ENCODE data around the gene CREBL2.
"Not testable (repeated sequence)": the region's sequence is repeated elsewhere in the genome, so short reads cannot be mapped to it uniquely, and the experiment has no call there.

The CREBL2 gene

DNA sequence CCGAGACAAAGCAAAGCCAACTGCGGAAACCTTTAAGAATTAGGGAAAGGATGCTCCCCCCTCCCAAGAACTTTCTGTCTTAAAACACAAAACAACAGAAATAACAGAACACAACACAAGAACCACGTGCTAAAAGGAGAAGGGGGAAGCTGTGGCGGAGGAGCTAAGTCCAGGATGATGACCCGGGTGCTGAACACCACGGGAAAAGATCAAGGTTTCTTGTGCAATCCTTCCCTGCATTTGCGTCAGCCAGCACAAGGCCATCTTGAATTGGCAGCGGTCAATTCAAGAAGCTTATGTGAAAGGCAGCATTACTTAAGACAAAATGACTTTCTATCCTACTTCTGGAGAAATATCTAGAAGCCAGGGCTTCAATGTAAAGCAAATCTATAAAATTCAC, 11.0 kb upstream of the CREBL2 start:
- Histone ChIP-seq H3K9ac (ENCODE audit: low read depth, low read length) (no peak overlapping the region), H3K36me3 (ENCODE audit: control insufficient read depth, insufficient read depth, low read length) (no peaks in the 10 kb centered on the region), H3K4me1 (ENCODE audit: control insufficient read depth, insufficient read depth, low read length) (no peaks in the 10 kb centered on the region), H3K9me3 (ENCODE audit: control insufficient read depth, insufficient read depth, low read length) (no peaks in the 10 kb centered on the region), H3K27me3 (ENCODE audit: control insufficient read depth, insufficient read depth, low read length) (no peaks in the 10 kb centered on the region), H3K4me3 (ENCODE audit: low read depth, low read length) (no peak overlapping the region)

DNA sequence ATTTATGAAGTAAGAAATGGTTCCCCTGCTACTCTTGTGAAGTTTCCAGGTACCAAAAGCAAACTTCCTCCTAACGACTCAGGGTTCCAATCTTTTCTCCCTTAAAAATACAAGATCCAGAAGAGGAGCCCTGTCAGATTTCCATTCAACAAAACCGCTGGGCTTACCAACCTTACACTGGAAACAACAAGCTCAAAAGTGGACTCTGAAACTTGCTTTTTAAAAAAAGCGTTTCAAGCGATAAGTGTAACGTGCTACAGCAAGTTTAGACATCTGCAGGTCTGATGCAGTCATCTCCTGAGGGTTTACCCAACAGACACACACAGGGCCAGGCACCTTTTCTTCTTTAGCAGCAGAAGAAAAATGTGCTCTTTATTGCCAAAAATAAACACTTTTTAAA, 6.9 kb upstream of the CREBL2 start:
- no peaks in the 10 kb centered on the region for H3K36me3 ChIP-seq (ENCODE audit: control insufficient read depth, insufficient read depth, low read length)
- no peak overlapping the region for H3K9ac ChIP-seq (ENCODE audit: low read depth, low read length)
- H3K4me3 ChIP-seq (ENCODE audit: low read depth, low read length) = no peak overlapping the region
- H3K9me3 ChIP-seq (ENCODE audit: control insufficient read depth, insufficient read depth, low read length) = no peaks in the 10 kb centered on the region
- H3K4me1 ChIP-seq (ENCODE audit: control insufficient read depth, insufficient read depth, low read length) = peaks cover 9% of the 10 kb centered on the region
- no peaks in the 10 kb centered on the region for H3K27me3 ChIP-seq (ENCODE audit: control insufficient read depth, insufficient read depth, low read length)

DNA sequence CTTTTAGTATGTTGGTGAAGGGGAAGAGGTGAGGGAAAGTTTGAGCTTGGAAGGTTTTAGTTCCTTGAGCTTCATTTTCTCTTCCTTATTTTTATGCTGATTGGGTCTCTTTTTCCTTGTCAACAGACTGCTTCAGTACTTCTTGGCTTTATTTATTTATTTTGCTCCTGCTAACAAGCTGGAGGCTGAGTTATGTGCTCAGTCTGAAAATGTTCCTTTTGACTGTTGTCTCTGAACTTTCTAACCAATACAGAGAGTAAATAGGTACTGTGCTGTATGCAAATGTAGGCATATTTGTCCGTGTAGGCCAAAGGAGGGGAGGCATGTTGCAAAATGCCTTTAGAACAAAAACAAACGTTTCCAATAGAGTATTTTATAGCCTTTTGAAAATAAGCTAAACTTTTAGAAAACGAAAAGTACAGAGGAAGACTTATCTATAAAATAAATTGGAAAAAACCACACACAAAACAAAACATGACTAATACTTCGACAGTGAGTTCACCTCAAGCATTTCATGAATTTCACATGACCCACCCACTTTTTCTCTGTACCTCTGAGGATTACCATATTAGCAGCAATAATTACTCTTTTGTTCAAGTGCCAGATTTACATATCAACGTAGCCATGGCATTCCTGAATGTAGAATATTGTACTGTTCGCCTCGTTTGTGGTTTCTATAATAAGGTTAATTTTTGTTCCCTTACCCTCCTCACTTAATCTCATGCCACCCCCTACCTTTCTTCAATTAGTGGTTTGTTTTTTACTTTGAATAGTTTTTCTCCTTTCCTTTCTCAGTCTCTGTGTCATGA, 4.7 kb upstream of the CREBL2 start:
- Histone ChIP-seq H3K9ac (ENCODE audit: low read depth, low read length) (no peak overlapping the region), H3K4me1 (ENCODE audit: control insufficient read depth, insufficient read depth, low read length) (peaks cover 9% of the 10 kb centered on the region), H3K27me3 (ENCODE audit: control insufficient read depth, insufficient read depth, low read length) (no peaks in the 10 kb centered on the region), H3K36me3 (ENCODE audit: control insufficient read depth, insufficient read depth, low read length) (no peaks in the 10 kb centered on the region), H3K4me3 (ENCODE audit: low read depth, low read length) (no peak overlapping the region), H3K9me3 (ENCODE audit: control insufficient read depth, insufficient read depth, low read length) (no peaks in the 10 kb centered on the region)

DNA sequence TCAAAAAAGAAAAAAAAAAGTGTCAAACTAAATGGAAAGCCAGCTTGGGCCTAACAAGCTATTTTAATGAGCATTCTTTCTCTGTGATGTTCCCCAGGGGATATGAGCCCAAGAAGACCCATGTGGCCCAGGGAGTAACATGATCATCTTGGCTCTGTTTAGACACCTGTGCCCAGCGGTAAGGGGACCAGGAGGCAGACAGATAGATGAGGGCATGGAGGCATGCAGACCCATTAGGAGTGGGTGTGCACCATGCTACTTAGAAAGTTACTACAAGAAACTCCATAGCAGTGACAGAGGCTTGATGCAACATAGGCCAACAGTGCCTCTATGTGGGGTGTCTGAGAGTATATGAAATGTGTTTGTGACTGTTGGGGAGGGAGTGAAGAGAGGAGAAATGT, 3.1 kb upstream of the CREBL2 start:
- H3K9ac ChIP-seq (ENCODE audit: low read depth, low read length) = no peak overlapping the region
- H3K4me3 ChIP-seq (ENCODE audit: low read depth, low read length) = no peak overlapping the region
- no peaks in the 10 kb centered on the region for H3K9me3 ChIP-seq (ENCODE audit: control insufficient read depth, insufficient read depth, low read length)
- H3K27me3 ChIP-seq (ENCODE audit: control insufficient read depth, insufficient read depth, low read length) = no peaks in the 10 kb centered on the region
- H3K4me1 ChIP-seq (ENCODE audit: control insufficient read depth, insufficient read depth, low read length) = peaks cover 11% of the 10 kb centered on the region
- H3K36me3 ChIP-seq (ENCODE audit: control insufficient read depth, insufficient read depth, low read length) = no peaks in the 10 kb centered on the region

DNA sequence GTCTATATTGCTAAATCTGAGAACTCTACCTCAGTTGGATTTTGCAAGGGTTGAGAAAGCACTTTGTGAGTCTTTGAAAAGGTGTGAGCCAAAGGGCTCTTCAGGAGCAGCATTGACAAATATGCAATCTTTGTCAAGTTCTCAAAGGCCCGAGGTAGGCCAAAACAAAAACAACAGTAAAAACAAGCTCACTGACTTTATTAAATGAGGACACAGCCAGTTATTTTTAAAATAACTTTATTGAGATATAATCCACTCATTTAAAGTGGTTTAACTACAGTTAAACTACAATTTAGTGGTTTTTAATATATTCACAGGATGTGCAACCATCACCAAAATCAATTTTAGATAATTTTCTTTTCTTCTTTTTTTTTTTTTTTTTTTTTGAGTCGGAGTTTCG, 2.0 kb upstream of the CREBL2 start:
- Histone ChIP-seq H3K9me3 (ENCODE audit: control insufficient read depth, insufficient read depth, low read length) (no peaks in the 10 kb centered on the region), H3K4me1 (ENCODE audit: control insufficient read depth, insufficient read depth, low read length) (peaks cover 11% of the 10 kb centered on the region), H3K27me3 (ENCODE audit: control insufficient read depth, insufficient read depth, low read length) (no peaks in the 10 kb centered on the region), H3K4me3 (ENCODE audit: low read depth, low read length) (no peak overlapping the region), H3K9ac (ENCODE audit: low read depth, low read length) (no peak overlapping the region), H3K36me3 (ENCODE audit: control insufficient read depth, insufficient read depth, low read length) (no peaks in the 10 kb centered on the region)

DNA sequence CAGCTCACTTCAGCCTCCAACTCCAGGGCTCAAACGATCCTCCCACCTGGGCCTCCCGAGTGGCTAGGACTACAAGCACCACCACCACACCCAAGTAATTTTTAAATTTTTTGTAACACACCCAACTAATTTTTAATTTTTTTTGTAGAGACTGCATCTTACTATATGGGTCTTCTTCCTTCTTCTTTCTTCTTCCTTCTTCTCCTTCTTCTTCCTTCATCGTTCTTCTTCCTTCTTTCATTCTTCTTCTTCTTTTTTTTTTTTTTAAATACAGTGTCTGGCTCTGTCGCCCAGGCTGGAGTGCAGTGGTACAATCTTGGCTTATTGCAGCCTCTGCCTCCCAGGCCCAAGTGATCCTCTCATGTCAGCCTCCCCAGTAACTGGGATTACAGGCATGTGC, 965 bp upstream of the CREBL2 start:
- Histone ChIP-seq H3K4me3 (ENCODE audit: low read depth, low read length) (no peak overlapping the region), H3K9ac (ENCODE audit: low read depth, low read length) (no peak overlapping the region)

DNA sequence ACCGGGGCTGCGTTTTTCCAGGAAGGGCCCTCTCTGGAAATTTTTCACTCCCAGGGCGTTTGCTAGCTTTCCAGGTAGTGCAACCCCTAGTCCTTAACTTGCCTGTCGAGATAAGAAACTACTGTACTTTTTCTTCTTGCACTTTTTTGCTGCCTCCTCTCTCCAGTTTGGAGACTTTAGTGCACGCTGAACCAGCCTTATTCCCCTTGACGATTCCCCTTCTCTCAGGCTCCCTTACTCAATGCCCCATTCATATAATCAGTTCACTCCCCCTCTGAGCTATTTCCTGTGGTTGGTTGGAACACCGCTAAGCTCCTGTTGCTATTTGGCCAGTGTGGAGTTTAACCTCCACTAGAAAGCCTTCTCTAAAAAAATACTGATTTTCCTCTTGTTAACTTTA, 682 bp downstream of the CREBL2 start:
- no peaks in the 10 kb centered on the region for H3K36me3 ChIP-seq (ENCODE audit: control insufficient read depth, insufficient read depth, low read length)
- no peaks in the 10 kb centered on the region for H3K27me3 ChIP-seq (ENCODE audit: control insufficient read depth, insufficient read depth, low read length)
- H3K9ac ChIP-seq (ENCODE audit: low read depth, low read length) = peak overlapping the region; percentile 37
- H3K9me3 ChIP-seq (ENCODE audit: control insufficient read depth, insufficient read depth, low read length) = no peaks in the 10 kb centered on the region
- H3K4me3 ChIP-seq (ENCODE audit: low read depth, low read length) = peak overlapping the region; percentile 68
- peaks cover 7% of the 10 kb centered on the region for H3K4me1 ChIP-seq (ENCODE audit: control insufficient read depth, insufficient read depth, low read length)

More for the DNA sequence above, 965 bp upstream of the CREBL2 start:
- H3K36me3 ChIP-seq (ENCODE audit: control insufficient read depth, insufficient read depth, low read length) = no peaks in the 10 kb centered on the region
- no peaks in the 10 kb centered on the region for H3K9me3 ChIP-seq (ENCODE audit: control insufficient read depth, insufficient read depth, low read length)
- H3K27me3 ChIP-seq (ENCODE audit: control insufficient read depth, insufficient read depth, low read length) = no peaks in the 10 kb centered on the region
- H3K4me1 ChIP-seq (ENCODE audit: control insufficient read depth, insufficient read depth, low read length) = peaks cover 11% of the 10 kb centered on the region

DNA sequence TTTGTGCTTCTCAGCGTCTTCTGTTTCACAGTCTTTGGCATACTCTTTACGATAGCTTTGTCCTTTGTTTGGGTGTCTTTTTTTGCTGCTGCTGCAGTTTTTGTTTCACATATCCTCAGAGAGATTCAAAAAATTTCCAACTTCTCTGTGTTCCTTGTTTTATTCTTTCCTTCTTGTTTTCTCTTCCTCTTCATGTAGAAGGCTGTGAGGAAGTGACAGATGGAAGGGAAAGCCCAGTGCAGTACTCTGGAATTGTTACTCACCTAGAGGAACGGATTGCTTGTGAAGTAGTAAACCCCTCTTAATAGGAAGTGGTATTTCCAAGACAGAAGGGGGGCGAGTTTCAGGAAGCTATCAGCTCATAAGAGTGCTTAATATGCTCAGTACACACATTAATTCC, 1.7 kb downstream of the CREBL2 start:
- no peaks in the 10 kb centered on the region for H3K9me3 ChIP-seq (ENCODE audit: control insufficient read depth, insufficient read depth, low read length)
- H3K4me3 ChIP-seq (ENCODE audit: low read depth, low read length) = no peak overlapping the region
- H3K9ac ChIP-seq (ENCODE audit: low read depth, low read length) = no peak overlapping the region
- H3K36me3 ChIP-seq (ENCODE audit: control insufficient read depth, insufficient read depth, low read length) = no peaks in the 10 kb centered on the region
- no peaks in the 10 kb centered on the region for H3K27me3 ChIP-seq (ENCODE audit: control insufficient read depth, insufficient read depth, low read length)
- peaks cover 4% of the 10 kb centered on the region for H3K4me1 ChIP-seq (ENCODE audit: control insufficient read depth, insufficient read depth, low read length)

DNA sequence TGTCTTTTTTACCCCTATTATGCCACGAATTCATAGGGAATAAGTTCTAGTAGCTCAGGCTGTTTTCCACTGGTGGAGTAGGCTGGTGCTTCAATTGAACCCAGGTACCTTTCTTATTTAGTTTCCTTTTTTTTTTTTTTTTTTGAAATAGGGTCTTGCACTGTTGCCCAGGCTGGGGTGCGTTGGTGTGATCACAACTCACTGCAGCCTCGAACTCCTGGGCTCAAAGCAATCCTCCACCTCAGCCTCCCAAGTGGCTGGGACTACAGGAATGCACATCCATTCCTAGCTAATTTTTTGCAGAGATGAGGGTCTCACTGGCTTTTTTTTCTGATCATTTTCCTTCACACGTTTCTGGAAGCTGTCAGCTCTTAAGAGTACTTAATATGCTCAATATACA, 2.7 kb downstream of the CREBL2 start:
- Histone ChIP-seq H3K4me3 (ENCODE audit: low read depth, low read length) (no peak overlapping the region), H3K4me1 (ENCODE audit: control insufficient read depth, insufficient read depth, low read length) (peaks cover 4% of the 10 kb centered on the region), H3K9ac (ENCODE audit: low read depth, low read length) (no peak overlapping the region), H3K9me3 (ENCODE audit: control insufficient read depth, insufficient read depth, low read length) (no peaks in the 10 kb centered on the region), H3K27me3 (ENCODE audit: control insufficient read depth, insufficient read depth, low read length) (no peaks in the 10 kb centered on the region), H3K36me3 (ENCODE audit: control insufficient read depth, insufficient read depth, low read length) (no peaks in the 10 kb centered on the region)

DNA sequence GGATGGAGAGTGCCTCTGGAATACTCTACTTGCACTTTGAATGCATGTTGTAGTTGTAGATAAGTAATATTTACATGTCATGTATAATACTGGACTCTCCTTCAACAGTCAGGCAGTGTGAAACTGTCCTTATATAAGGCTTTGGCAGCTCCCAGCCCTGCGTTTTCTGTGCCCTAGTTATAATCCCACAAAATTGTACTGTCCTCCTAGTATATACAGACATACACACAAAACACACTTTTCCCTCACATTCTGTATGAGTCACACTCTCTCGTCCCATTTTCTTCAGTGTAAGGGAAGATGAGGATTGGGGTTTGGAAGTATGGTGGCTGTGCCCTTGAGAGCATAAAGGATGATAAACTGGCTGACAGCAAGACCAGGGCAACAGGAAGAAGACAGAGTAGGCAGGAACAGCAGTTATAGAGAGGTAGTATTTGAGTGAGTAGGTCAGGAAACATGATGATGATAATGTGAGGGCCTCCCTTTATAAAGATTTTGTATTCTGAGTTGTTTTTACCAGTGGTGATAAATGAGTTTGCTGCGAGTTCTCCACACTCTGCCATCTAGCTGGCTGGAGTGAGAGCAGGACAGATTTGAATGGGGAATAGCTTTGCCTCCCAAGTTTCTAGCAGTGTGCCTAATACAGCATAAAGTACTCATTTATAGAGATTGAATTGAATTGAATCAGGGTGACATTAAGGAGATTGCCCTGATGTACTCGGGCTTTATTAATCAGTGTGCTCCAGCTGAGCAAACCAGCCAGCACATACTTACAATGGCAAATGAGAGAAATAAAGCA, 5.0 kb downstream of the CREBL2 start:
- Histone ChIP-seq H3K9ac (ENCODE audit: low read depth, low read length) (no peak overlapping the region), H3K27me3 (ENCODE audit: control insufficient read depth, insufficient read depth, low read length) (no peaks in the 10 kb centered on the region), H3K4me1 (ENCODE audit: control insufficient read depth, insufficient read depth, low read length) (peaks cover 4% of the 10 kb centered on the region), H3K36me3 (ENCODE audit: control insufficient read depth, insufficient read depth, low read length) (no peaks in the 10 kb centered on the region), H3K4me3 (ENCODE audit: low read depth, low read length) (no peak overlapping the region), H3K9me3 (ENCODE audit: control insufficient read depth, insufficient read depth, low read length) (no peaks in the 10 kb centered on the region)

DNA sequence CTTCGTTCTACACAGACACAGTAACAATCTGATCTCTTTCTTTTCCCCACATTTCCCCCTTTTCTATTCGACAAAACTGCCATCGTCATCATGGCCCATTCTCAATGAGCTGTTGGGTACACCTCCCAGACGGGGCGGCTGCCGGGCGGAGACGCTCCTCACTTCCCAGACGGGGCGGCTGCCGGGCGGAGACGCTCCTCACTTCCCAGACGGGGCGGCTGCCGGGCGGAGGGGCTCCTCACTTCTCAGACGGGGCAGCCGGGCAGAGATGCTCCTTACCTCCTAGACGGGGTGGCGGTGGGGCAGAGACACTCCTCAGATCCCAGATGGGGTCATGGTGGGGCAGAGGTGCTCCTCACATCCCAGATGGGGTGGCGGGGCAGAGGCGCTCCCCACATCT, 6.4 kb downstream of the CREBL2 start:
- H3K27me3 ChIP-seq (ENCODE audit: control insufficient read depth, insufficient read depth, low read length); H3K36me3 ChIP-seq (ENCODE audit: control insufficient read depth, insufficient read depth, low read length); H3K4me3 ChIP-seq (ENCODE audit: low read depth, low read length); H3K9me3 ChIP-seq (ENCODE audit: control insufficient read depth, insufficient read depth, low read length); H3K9ac ChIP-seq (ENCODE audit: low read depth, low read length); H3K4me1 ChIP-seq (ENCODE audit: control insufficient read depth, insufficient read depth, low read length): not testable (repeated sequence)

DNA sequence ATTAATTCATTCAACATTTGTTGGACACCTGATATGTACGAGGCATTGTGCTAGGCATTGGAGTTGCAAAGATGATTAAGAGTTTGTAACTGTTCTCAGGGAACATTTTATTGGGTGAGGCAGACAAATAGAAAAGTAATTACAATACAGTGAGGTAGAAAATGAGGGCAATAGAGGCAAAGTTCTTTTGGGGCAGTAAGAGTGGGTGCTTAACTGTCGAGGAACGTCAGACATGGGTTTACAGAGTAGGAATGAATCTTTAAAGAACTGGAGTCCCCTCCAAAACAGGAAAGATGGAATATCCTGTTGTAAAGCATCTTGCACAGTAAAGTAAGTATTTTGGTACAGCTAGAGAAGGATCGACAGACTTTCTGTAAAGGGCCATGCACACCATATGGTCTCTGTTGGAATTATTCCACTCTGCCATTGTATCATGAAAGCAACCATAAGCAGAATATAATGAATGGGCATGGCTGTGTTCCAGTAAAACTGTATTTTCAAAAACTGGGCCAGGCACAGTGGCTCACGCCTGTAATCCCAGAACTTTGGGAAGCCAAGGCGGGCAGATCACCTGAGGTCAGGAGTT, 9.1 kb downstream of the CREBL2 start:
- Histone ChIP-seq H3K9ac (ENCODE audit: low read depth, low read length) (no peak overlapping the region), H3K36me3 (ENCODE audit: control insufficient read depth, insufficient read depth, low read length) (no peaks in the 10 kb centered on the region), H3K27me3 (ENCODE audit: control insufficient read depth, insufficient read depth, low read length) (no peaks in the 10 kb centered on the region), H3K4me1 (ENCODE audit: control insufficient read depth, insufficient read depth, low read length) (peaks cover 2% of the 10 kb centered on the region), H3K9me3 (ENCODE audit: control insufficient read depth, insufficient read depth, low read length) (no peaks in the 10 kb centered on the region), H3K4me3 (ENCODE audit: low read depth, low read length) (no peak overlapping the region)

Measured in iPS-15b (cell line).